Measurements from ENCODE around the gene RGS9. TPM values are rescaled to one million over a fixed set of nuclear protein-coding genes. Genes with fewer than 3 reads are reported as not detected.
A peak's percentile ranks its signal among the peaks of the same experiment; 100 is the strongest.

Gene RGS9
- total and polyA plus RNA-seq, 10 of the 15 experiments (the other 5 are each of a cell fraction or from before 2014, with no cell fraction given), result 1.1 to 10.6 (median 5.6) TPM

DNA sequence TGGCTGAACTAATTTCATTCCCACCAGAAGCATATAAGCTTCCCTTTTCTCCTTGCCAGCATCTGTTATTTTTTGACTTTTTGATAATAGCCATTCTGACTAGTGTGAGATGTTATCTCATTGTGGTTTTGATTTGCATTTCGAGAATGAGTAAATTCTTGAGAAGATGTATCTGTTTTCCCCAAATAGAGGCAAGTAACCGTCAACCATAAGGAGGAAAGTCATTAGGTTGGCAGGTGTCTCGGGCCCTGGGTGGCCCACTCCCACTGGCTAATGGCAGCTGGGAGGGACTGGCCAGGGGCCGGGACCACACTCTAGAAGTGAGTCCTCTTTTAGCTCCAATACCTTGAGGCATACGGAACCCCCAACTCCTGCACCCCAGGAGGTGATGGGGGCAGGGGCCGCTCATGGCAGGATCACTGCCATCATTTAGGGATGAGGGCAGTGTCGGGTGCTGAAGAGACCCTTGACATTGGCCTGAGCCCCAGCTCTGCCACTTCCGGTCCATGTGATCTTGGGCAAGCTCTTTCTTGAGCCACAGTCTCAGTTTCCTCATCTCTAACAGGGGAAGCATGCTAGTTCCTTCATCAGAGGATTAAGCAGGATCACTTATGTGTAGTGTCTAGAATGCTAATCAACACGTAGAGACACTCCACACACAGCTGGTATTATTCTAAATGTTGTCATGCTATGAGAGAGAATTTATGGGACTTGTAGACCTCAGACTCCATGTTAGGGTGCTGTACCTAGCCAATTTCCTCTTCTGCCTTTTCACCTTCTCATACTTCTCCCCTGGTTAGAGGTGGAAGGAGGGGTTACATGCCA, 44.3 kb downstream of the RGS9 start (continued):
- TF ChIP-seq MXI1 (IDR thresholded peaks at IDR 0.05; ENCODE audit: low read depth, low read length) (no peak), IKZF2 (IDR thresholded peaks at IDR 0.05) (peak; percentile 98 to 99), SREBF1 (IDR thresholded peaks at IDR 0.05; ENCODE audit: low read length) (no peak), POLR2A (IDR thresholded peaks at IDR 0.05; ENCODE audit: low read depth, low read length) (0 out of 2 replicates have a peak, but pooled peaks have one; percentile 11), STAT1 (conservative IDR thresholded peaks at IDR 0.05) (peak; percentile 90; the same call in 1 of the 2 replicates), JUND (IDR thresholded peaks at IDR 0.05; ENCODE audit: low read depth, low read length) (no peak; the same call in 1 of the 2 replicates), E2F8 (IDR thresholded peaks at IDR 0.05; ENCODE audit: low read depth, partially characterized antibody) (no peak), NBN (IDR thresholded peaks at IDR 0.05) (peak; percentile 67; the same call in 1 of the 2 replicates), ZBTB33 (IDR thresholded peaks at IDR 0.05) (no peak)
- TF ChIP-seq, protein P1, sequence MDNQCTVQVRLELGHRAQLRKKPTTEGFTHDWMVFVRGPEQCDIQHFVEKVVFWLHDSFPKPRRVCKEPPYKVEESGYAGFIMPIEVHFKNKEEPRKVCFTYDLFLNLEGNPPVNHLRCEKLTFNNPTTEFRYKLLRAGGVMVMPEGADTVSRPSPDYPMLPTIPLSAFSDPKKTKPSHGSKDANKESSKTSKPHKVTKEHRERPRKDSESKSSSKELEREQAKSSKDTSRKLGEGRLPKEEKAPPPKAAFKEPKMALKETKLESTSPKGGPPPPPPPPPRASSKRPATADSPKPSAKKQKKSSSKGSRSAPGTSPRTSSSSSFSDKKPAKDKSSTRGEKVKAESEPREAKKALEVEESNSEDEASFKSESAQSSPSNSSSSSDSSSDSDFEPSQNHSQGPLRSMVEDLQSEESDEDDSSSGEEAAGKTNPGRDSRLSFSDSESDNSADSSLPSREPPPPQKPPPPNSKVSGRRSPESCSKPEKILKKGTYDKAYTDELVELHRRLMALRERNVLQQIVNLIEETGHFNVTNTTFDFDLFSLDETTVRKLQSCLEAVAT (IDR thresholded peaks at IDR 0.05), result peak; percentile 48; the same call in 1 of the 2 replicates

Measured in GM12878 (cell line).